BJ (cell line): ENCODE results near the gene FAM174B. TPM values are rescaled to one million over a fixed set of nuclear protein-coding genes. Genes with fewer than 3 reads are reported as not detected.
A peak's percentile ranks its signal among the peaks of the same experiment; 100 is the strongest.

Experiments
- CTCF ChIA-PET: fragments of 350-600 bp; formaldehyde crosslinking; extraction: SDS; loops from one replicate; lab custom pipeline; 2021; ENCODE audit warnings: antibody characterized with exemption, inconsistent platforms; lab: Yijun Ruan, JAX
- POLR2A ChIA-PET: fragments of 300-600 bp; sonication (Branson Sonifier 250); formaldehyde crosslinking; extraction: SDS; loops from one replicate; lab custom pipeline; 2021; ENCODE audit warnings: antibody characterized with exemption; lab: Charles Lee
- DNase-seq: peaks from one replicate; pipeline ENCODE4 v3.0.0-alpha.2; 2011; ENCODE audit warnings: low read depth
- H3K27me3 ChIP-seq: 2 replicates; pipeline ENCODE4 v1.6.0; 2011; ENCODE audit warnings: low read length; ENCODE audit not compliant: control insufficient read depth, insufficient read depth
- H3K36me3 ChIP-seq: 2 replicates; pipeline ENCODE4 v1.5.1; 2011; ENCODE audit warnings: low read length; ENCODE audit not compliant: control insufficient read depth, insufficient read depth
- H3K4me3 ChIP-seq: 2 replicates; pipeline ENCODE4 v1.5.1; 2011; ENCODE audit warnings: low read depth, mild to moderate bottlenecking, control low read depth, low read length
- polyA plus RNA-seq: library from polyadenylated mRNA; depleted of rRNA; stranded (reverse); fragments of >200 nt; gene quantifications from 2 replicates; pipeline ENCODE4 v1.2.3, GENCODE V29; 2011
- TF ChIP-seq, protein P1 (sequence below): IDR thresholded peaks from 2 replicates; pipeline ENCODE4 v1.5.1; 2011; ENCODE audit warnings: low read depth, mild to moderate bottlenecking, control low read depth, inconsistent platforms, low read length, moderate library complexity; ENCODE audit not compliant: insufficient read depth

FAM174B gene
- polyA plus RNA-seq, 1 experiment, result 5.1 TPM

- H3K36me3 ChIP-seq, result no peaks in the 10 kb centered on the region
- POLR2A ChIA-PET, result no interaction called here
- CTCF ChIA-PET, result interaction anchor here (0.5 kb wide), 1 partner anchor 537 kb away, joined by 3 read pairs; no protein-coding TSS in a partner anchor
- no peak for DNase-seq
- TF ChIP-seq, protein P1, sequence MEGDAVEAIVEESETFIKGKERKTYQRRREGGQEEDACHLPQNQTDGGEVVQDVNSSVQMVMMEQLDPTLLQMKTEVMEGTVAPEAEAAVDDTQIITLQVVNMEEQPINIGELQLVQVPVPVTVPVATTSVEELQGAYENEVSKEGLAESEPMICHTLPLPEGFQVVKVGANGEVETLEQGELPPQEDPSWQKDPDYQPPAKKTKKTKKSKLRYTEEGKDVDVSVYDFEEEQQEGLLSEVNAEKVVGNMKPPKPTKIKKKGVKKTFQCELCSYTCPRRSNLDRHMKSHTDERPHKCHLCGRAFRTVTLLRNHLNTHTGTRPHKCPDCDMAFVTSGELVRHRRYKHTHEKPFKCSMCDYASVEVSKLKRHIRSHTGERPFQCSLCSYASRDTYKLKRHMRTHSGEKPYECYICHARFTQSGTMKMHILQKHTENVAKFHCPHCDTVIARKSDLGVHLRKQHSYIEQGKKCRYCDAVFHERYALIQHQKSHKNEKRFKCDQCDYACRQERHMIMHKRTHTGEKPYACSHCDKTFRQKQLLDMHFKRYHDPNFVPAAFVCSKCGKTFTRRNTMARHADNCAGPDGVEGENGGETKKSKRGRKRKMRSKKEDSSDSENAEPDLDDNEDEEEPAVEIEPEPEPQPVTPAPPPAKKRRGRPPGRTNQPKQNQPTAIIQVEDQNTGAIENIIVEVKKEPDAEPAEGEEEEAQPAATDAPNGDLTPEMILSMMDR, result no peak
- no peaks in the 10 kb centered on the region; the same call in 1 of the 2 replicates for H3K27me3 ChIP-seq
- H3K4me3 ChIP-seq, result no peak overlapping the region
Observed at GRCh38 chr15:92687195-92687602, 31.6 kb upstream of the FAM174B start.

- CTCF ChIA-PET, result interaction anchor here (2.5 kb wide), 1 partner anchor 162 kb away, joined by 12 read pairs; no protein-coding TSS in a partner anchor
- DNase-seq, result no peak
- POLR2A ChIA-PET, result interaction anchor here (0.6 kb wide), 1 partner anchor 1449 kb away, joined by 3 read pairs; no protein-coding TSS in a partner anchor
- Histone ChIP-seq H3K4me3 (no peak overlapping the region), H3K36me3 (no peaks in the 10 kb centered on the region), H3K27me3 (no peaks in the 10 kb centered on the region; the same call in 1 of the 2 replicates)
- TF ChIP-seq, protein P1, result peak; percentile 43
Observed at GRCh38 chr15:92683511-92683834, 27.9 kb upstream of the FAM174B start.

DNA sequence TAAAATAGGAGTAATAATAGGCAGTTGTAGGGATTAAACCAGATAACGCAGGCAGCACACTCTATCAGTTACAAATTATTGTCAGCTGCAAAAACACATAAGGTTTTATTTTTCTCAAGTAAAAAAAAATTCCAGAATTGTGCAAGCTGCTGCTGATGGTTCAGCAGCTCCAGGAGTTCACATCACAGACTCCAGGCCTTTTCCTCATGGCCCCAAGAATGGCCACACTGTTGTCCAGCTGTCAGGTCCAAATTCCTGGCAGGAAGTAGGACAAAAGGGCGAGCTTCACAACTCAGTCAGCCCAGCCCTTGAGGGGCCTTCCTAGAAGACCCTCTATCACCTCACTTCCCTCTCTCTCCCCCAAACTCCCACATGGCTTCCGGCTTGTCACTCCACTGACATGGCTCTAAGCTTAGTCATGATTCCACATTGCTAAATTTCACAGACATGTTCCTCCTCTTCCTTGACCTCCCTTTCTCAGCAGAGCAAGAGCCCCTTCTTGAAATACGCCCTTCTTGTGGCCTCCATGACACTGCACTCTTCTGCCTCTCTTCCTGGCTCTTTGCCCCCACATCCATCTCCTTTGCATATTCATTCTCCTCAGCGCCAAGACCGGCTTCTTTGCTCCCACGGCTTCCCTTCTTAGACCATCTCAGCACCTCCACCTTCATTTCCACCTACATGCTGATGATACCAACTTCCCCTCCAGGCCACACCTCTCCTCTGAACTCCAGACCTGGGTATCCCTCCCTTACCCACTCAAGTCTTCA lies 27.4 kb upstream of the FAM174B start:
- DNase-seq, result peak; percentile 37
- ChIA-PET CTCF (interaction anchor here (2.5 to 3.1 kb wide), 2 partner anchors 31 to 161 kb away, joined by 12 to 15 read pairs; no protein-coding TSS in a partner anchor), POLR2A (interaction anchor here (0.6 kb wide), 1 partner anchor 1450 kb away, joined by 3 read pairs; no protein-coding TSS in a partner anchor)
- no peak overlapping the region for H3K4me3 ChIP-seq
- H3K27me3 ChIP-seq, result no peaks in the 10 kb centered on the region; the same call in 1 of the 2 replicates
- no peaks in the 10 kb centered on the region for H3K36me3 ChIP-seq
- TF ChIP-seq, protein P1, result no peak

DNA sequence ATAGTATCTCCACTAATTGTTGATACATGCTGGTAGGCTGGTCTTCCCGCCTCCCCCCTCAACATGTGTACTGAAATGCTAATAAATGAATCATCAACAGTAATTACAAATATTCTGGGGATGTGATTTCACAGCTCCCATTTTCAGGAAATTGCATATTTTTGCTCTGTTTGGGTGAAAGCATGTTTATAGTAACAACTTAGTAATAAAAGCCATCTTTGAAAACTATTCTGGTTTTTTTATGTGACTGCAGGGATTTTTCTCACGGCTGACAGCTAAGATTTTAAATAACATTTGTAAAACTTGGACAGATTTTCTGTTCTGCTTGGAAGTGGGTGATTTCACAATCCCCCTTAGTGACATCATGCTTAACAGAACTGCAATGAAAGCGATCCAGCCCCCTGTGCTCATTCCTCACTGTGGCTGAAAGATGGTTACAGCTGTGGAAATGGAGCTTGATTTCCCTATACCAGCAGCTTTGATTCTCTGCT lies 25.6 kb upstream of the FAM174B start:
- H3K4me3 ChIP-seq, result no peak overlapping the region
- ChIA-PET CTCF (interaction anchor here (0.7 to 3.1 kb wide), 4 partner anchors 14 to 159 kb away, joined by 3 to 15 read pairs (median 4); no protein-coding TSS in a partner anchor), POLR2A (no interaction called here)
- peak; percentile 96 for DNase-seq
- TF ChIP-seq, protein P1, result no peak
- H3K27me3 ChIP-seq, result no peaks in the 10 kb centered on the region; the same call in 1 of the 2 replicates
- no peaks in the 10 kb centered on the region for H3K36me3 ChIP-seq

DNA sequence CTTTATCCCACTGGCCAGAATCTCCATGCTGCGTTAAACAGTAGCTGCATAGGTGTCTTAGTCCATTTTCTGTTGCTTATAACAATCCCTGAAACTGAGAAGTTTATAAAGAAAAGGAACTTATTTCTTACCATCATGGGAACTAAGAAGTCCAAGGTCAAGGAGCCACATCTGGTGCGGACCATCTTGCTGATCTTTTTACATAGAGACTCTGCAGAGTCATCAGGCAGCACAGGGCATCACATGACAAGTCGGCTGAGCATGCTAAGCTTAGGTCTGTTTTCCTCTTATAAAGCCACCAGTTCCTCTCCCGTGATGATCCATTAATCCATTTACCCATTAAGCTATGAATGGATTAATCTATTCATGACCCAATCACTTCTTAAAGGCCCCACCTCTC lies 22.4 kb upstream of the FAM174B start:
- POLR2A ChIA-PET, result no interaction called here
- H3K4me3 ChIP-seq, result no peak overlapping the region
- H3K36me3 ChIP-seq, result no peaks in the 10 kb centered on the region
- DNase-seq, result no peak
- CTCF ChIA-PET, result no interaction called here
- peaks cover 1% of the 10 kb centered on the region; the same call in 1 of the 2 replicates for H3K27me3 ChIP-seq
- TF ChIP-seq, protein P1, result no peak
